ENCODE results near the gene AGPAT3.
A peak's percentile ranks its signal among the peaks of the same experiment; 100 is the strongest.

AGPAT3 gene

DNA sequence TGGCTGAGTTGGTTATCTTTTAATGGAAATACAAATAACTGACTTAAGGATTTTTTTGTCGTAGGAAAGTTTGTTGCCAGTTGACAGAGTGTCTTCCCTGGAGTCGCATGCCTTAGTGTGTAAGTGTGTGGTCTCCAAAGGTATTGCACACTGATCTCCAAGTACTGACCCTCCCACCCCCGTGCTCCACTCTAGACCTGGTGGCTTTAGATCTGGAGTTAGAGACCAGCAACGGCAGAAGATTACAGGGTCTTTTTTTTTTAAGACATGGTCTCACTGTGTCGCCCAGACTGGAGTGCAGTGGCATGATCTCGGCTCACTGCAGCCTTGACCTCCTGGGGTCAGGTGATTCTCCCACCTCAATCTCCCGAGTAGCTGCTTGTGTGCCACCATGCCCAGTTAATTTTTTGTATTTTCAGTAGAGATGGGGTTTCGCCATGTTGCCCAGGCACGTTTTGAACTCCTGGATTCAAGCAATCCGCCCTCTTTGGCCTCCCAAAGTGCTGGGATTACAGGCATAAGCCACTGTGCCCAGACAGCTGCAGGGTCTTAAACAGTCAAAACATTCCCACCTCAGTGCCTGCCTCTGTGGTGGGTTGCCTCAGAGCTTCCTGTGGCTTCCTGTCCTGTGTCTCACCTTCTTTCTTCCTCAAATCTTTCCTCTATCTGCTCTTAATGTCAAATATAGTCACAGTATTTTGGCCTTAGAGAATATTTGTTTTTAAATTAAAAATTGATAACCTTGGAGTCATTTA is 154.0 kb downstream of the AGPAT3 start:
- Histone ChIP-seq H3K9ac (ENCODE audit: low read length in 5 of 5) (no peak overlapping the region), H3K4me1 (ENCODE audit: control insufficient read depth in 5 of 5, insufficient read depth in 5 of 5, low read length in 5 of 5) (peaks cover 0 to 33% (median 22%) of the 10 kb centered on the region in 5 donors), H3K9me3 (ENCODE audit: control insufficient read depth in 5 of 5, low read length in 5 of 5) (no peaks in the 10 kb centered on the region), H3K27me3 (ENCODE audit: control insufficient read depth in 5 of 5, insufficient read depth in 4 of 5, low read length in 5 of 5) (no peaks in the 10 kb centered on the region), H3K4me3 (ENCODE audit: low read depth in 1 of 5, low read length in 5 of 5) (no peak overlapping the region), H3K36me3 (ENCODE audit: control insufficient read depth in 5 of 5, insufficient read depth in 5 of 5, low read length in 5 of 5) (no peaks in the 10 kb centered on the region), H3K27ac (ENCODE audit: low read depth, low read length) (no peak overlapping the region)

DNA sequence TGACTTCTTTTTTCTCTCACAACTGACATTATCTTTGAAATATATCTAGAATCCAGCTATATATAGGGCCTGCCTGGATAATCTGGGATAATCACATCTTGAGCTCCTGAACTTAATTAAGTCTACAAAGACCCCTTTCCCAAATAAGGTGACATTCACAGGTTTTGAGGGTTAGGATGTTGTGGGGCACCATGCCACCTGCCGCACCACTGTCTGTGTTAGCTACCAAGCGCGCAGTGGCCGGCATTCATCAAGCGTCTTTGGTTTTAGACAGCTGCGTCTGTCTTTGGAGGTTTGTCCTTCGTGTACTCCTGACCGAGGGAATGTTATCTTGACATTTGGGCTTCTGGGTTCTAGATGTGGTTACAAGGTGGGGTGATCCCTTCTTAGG is 154.5 kb downstream of the AGPAT3 start:
- H3K27me3 ChIP-seq (ENCODE audit: control insufficient read depth in 5 of 5, insufficient read depth in 4 of 5, low read length in 5 of 5): no peaks in the 10 kb centered on the region
- peaks cover 0 to 27% (median 20%) of the 10 kb centered on the region in 5 donors for H3K4me1 ChIP-seq (ENCODE audit: control insufficient read depth in 5 of 5, insufficient read depth in 5 of 5, low read length in 5 of 5)
- no peaks in the 10 kb centered on the region for H3K36me3 ChIP-seq (ENCODE audit: control insufficient read depth in 5 of 5, insufficient read depth in 5 of 5, low read length in 5 of 5)
- H3K27ac ChIP-seq (ENCODE audit: low read depth, low read length): no peak overlapping the region
- H3K9me3 ChIP-seq (ENCODE audit: control insufficient read depth in 5 of 5, low read length in 5 of 5): no peaks in the 10 kb centered on the region
- no peak overlapping the region for H3K4me3 ChIP-seq (ENCODE audit: low read depth in 1 of 5, low read length in 5 of 5)
- H3K9ac ChIP-seq (ENCODE audit: low read length in 5 of 5): no peak overlapping the region

DNA sequence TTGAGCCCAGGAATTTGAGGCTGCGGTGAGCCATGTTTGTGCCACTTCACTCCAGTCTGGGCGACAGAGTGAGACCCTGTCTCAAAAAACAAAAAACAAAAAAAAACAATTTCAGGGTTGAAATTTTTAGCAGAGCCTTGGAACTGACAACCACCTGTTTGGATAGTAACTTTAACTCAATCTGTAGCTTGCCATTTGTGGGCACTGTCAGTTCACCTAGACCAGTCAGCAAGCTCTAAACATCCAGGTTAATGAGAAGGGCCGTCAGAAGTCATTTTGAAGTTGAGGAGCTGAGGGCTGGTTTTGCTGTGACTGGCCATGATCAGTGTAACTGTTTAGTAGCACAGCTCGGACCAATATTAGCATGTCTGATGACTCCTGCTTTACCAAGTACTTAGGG is 155.5 kb downstream of the AGPAT3 start:
- H3K4me3 ChIP-seq (ENCODE audit: low read depth in 1 of 5, low read length in 5 of 5): no peak overlapping the region
- H3K27me3 ChIP-seq (ENCODE audit: control insufficient read depth in 5 of 5, insufficient read depth in 4 of 5, low read length in 5 of 5): no peaks in the 10 kb centered on the region
- H3K9ac ChIP-seq (ENCODE audit: low read length in 5 of 5): peak overlapping the region in 1 of 5 donors; percentile 12
- peaks cover 5 to 27% (median 25%) of the 10 kb centered on the region in 5 donors for H3K4me1 ChIP-seq (ENCODE audit: control insufficient read depth in 5 of 5, insufficient read depth in 5 of 5, low read length in 5 of 5)
- no peak overlapping the region for H3K27ac ChIP-seq (ENCODE audit: low read depth, low read length)
- no peaks in the 10 kb centered on the region for H3K9me3 ChIP-seq (ENCODE audit: control insufficient read depth in 5 of 5, low read length in 5 of 5)
- no peaks in the 10 kb centered on the region for H3K36me3 ChIP-seq (ENCODE audit: control insufficient read depth in 5 of 5, insufficient read depth in 5 of 5, low read length in 5 of 5)

DNA sequence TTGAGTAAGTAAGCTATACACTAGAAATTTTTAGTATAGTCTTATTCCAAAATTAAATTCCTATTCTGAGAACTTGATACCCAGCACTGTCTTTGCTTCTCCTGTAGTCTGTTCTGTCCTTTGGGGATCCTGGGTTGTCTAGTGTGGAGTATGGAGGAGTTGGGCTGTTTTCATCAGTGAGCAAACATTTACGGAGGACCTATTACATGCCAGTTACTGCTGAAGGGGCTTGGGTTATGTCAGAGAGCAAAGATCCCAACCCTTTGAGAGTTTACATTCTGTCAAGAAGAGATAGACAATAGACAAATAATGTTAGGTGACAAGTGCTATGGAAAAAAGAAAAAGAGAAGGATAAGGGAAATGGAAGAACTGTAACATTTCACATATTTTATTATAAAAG is 156.0 kb downstream of the AGPAT3 start:
- H3K9ac ChIP-seq (ENCODE audit: low read length in 5 of 5): peak overlapping the region in 1 of 5 donors; percentile 12
- no peak overlapping the region for H3K4me3 ChIP-seq (ENCODE audit: low read depth in 1 of 5, low read length in 5 of 5)
- no peak overlapping the region for H3K27ac ChIP-seq (ENCODE audit: low read depth, low read length)
- no peaks in the 10 kb centered on the region for H3K9me3 ChIP-seq (ENCODE audit: control insufficient read depth in 5 of 5, low read length in 5 of 5)
- no peaks in the 10 kb centered on the region for H3K27me3 ChIP-seq (ENCODE audit: control insufficient read depth in 5 of 5, insufficient read depth in 4 of 5, low read length in 5 of 5)
- H3K4me1 ChIP-seq (ENCODE audit: control insufficient read depth in 5 of 5, insufficient read depth in 5 of 5, low read length in 5 of 5): peaks cover 5 to 27% (median 25%) of the 10 kb centered on the region in 5 donors
- H3K36me3 ChIP-seq (ENCODE audit: control insufficient read depth in 5 of 5, insufficient read depth in 5 of 5, low read length in 5 of 5): no peaks in the 10 kb centered on the region

DNA sequence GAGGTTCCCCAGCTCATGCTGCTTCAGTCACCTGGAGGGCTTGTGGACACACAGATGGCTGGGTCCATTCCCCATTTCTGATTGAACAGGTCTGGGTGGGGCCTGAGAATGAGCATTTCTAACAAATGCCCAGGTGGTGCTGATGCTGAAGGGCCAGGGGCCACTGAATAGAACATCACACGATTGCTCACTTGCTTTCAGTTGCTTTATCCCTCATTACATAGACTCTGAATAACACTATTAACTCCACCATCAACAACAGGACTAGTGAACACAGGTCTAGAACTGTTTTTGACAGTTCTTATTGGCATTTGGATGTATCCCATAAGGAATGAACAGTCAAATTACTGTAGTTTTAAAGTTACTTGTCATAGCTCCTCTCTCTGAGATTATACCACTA is 159.2 kb downstream of the AGPAT3 start:
- Histone ChIP-seq H3K27ac (ENCODE audit: low read depth, low read length) (no peak overlapping the region), H3K27me3 (ENCODE audit: control insufficient read depth in 5 of 5, insufficient read depth in 4 of 5, low read length in 5 of 5) (no peaks in the 10 kb centered on the region), H3K9me3 (ENCODE audit: control insufficient read depth in 5 of 5, low read length in 5 of 5) (no peaks in the 10 kb centered on the region), H3K9ac (ENCODE audit: low read length in 5 of 5) (no peak overlapping the region), H3K4me3 (ENCODE audit: low read depth in 1 of 5, low read length in 5 of 5) (no peak overlapping the region), H3K4me1 (ENCODE audit: control insufficient read depth in 5 of 5, insufficient read depth in 5 of 5, low read length in 5 of 5) (peaks cover 5 to 28% (median 21%) of the 10 kb centered on the region in 5 donors), H3K36me3 (ENCODE audit: control insufficient read depth in 5 of 5, insufficient read depth in 5 of 5, low read length in 5 of 5) (no peaks in the 10 kb centered on the region)

DNA sequence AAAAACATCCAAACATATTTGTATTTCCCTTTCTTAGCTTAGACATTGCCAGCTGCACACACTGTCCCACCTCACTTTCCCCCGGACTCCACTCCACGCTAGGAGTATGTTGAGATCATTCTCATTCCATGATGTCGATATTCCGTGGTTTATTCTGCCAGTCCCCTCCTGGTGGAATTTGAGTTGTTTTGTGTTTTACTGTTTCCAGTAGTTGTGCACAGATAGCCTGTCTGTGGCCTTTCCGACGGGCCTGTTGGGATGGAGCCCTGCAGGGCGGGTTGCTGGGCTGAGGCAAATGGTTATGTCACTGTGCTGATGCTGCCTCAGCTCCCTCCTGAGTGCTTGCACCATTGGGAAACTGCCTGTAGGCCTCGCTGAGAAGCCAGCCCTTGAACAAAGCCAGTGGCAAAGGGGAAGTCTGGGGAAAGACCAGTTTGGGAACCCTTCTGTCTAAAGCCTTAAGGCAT is 159.9 kb downstream of the AGPAT3 start:
- H3K4me3 ChIP-seq (ENCODE audit: low read depth in 1 of 5, low read length in 5 of 5): no peak overlapping the region
- peak overlapping the region; percentile 66 for H3K27ac ChIP-seq (ENCODE audit: low read depth, low read length)
- H3K36me3 ChIP-seq (ENCODE audit: control insufficient read depth in 5 of 5, insufficient read depth in 5 of 5, low read length in 5 of 5): no peaks in the 10 kb centered on the region
- peak overlapping the region in 2 of 5 donors; percentile 16 to 18 for H3K9ac ChIP-seq (ENCODE audit: low read length in 5 of 5)
- no peaks in the 10 kb centered on the region for H3K9me3 ChIP-seq (ENCODE audit: control insufficient read depth in 5 of 5, low read length in 5 of 5)
- H3K4me1 ChIP-seq (ENCODE audit: control insufficient read depth in 5 of 5, insufficient read depth in 5 of 5, low read length in 5 of 5): peaks cover 5 to 31% (median 21%) of the 10 kb centered on the region in 5 donors
- no peaks in the 10 kb centered on the region for H3K27me3 ChIP-seq (ENCODE audit: control insufficient read depth in 5 of 5, insufficient read depth in 4 of 5, low read length in 5 of 5)

DNA sequence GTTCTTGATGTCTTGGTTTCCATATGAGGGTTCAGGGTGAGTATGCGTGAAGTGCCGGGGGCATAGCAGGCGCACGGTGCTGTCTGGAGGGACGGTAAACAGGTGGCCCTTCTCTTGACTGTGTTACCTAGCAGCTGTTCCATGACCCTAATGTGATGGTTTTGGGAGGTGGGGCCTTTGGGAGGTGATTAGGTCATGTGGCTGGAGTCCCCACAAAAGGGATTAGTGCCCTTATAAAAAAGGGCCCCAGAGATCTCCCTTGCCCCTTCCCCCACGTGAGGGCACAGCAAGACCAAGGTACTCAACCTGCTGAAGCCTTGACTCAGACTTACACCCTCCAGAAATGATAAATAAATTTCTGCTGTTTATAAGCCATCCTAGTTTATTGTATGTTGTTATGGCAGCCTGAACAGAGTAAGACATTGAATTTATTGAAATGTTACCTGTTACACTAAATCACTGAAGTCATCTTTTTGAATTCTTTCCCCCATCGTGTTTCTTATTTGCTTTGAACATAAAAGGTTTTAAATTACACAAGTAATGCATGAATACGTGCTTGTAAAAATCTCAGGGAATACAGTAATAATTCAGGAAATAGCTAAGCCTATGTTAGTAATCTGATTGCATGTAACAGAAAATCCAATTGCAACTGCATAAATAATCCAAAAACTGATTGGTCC is 162.7 kb downstream of the AGPAT3 start:
- Histone ChIP-seq H3K9ac (ENCODE audit: low read length in 5 of 5) (no peak overlapping the region), H3K27ac (ENCODE audit: low read depth, low read length) (no peak overlapping the region), H3K4me3 (ENCODE audit: low read depth in 1 of 5, low read length in 5 of 5) (no peak overlapping the region), H3K9me3 (ENCODE audit: control insufficient read depth in 5 of 5, low read length in 5 of 5) (no peaks in the 10 kb centered on the region), H3K4me1 (ENCODE audit: control insufficient read depth in 5 of 5, insufficient read depth in 5 of 5, low read length in 5 of 5) (peaks cover 5 to 26% (median 22%) of the 10 kb centered on the region in 5 donors), H3K36me3 (ENCODE audit: control insufficient read depth in 5 of 5, insufficient read depth in 5 of 5, low read length in 5 of 5) (peaks cover 1 to 6% (median 3%) of the 10 kb centered on the region in 5 donors), H3K27me3 (ENCODE audit: control insufficient read depth in 5 of 5, insufficient read depth in 4 of 5, low read length in 5 of 5) (no peaks in the 10 kb centered on the region)

DNA sequence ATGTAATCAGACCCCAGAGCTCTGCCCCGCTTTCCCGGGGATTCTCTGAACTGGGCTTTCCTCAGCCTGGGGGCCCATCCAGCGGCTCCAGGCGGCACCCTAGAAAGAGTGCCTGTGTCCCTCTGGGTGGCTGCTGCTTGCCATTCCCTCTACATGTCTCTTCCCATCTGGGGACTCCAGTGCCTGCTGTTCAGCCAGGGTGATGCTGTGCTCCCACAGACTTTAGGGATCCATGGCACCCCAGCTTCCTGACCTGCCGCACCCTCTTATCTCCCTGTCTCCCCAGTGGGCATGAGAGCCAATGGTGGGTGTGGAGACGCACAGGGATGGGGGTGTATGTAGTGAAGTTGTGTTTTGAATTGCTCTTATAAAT is 163.2 kb downstream of the AGPAT3 start:
- H3K4me3 ChIP-seq (ENCODE audit: low read depth in 1 of 5, low read length in 5 of 5): no peak overlapping the region
- H3K9me3 ChIP-seq (ENCODE audit: control insufficient read depth in 5 of 5, low read length in 5 of 5): no peaks in the 10 kb centered on the region
- H3K27me3 ChIP-seq (ENCODE audit: control insufficient read depth in 5 of 5, insufficient read depth in 4 of 5, low read length in 5 of 5): no peaks in the 10 kb centered on the region
- no peak overlapping the region for H3K27ac ChIP-seq (ENCODE audit: low read depth, low read length)
- no peak overlapping the region for H3K9ac ChIP-seq (ENCODE audit: low read length in 5 of 5)
- H3K36me3 ChIP-seq (ENCODE audit: control insufficient read depth in 5 of 5, insufficient read depth in 5 of 5, low read length in 5 of 5): peaks cover 2 to 10% (median 8%) of the 10 kb centered on the region in 5 donors
- H3K4me1 ChIP-seq (ENCODE audit: control insufficient read depth in 5 of 5, insufficient read depth in 5 of 5, low read length in 5 of 5): peaks cover 5 to 26% (median 22%) of the 10 kb centered on the region in 5 donors

DNA sequence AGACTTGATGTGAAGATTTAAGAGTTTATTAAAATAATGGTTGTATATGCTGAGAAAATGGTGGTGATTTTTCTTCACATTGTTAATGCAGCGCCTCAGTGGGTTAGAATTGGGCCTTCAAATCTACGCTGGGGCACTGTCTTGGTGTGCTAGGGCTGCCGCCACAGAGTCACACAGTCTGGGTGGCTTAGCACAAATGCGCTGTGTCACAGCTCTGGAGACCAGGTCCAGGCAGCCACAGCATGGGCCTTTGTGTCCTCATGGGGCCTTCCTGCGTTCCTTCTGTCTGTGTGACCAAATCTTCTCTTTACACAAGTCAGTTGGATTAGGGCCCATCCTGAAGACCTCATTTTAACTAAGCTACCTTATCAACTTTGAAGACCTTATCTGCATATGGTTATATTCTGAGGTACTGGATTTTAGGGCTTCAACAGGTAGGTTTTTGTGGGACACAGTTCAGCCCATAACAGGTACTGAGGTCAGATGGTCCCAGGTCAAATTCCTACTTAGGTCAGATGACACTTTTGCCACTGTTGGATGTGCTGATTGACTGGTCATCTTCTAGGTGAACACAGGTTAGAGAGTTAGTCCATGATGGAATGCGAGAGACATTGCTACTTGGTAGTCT is 164.6 kb downstream of the AGPAT3 start:
- H3K4me1 ChIP-seq (ENCODE audit: control insufficient read depth in 5 of 5, insufficient read depth in 5 of 5, low read length in 5 of 5): peaks cover 5 to 23% (median 20%) of the 10 kb centered on the region in 5 donors
- no peak overlapping the region for H3K4me3 ChIP-seq (ENCODE audit: low read depth in 1 of 5, low read length in 5 of 5)
- H3K27me3 ChIP-seq (ENCODE audit: control insufficient read depth in 5 of 5, insufficient read depth in 4 of 5, low read length in 5 of 5): no peaks in the 10 kb centered on the region
- H3K27ac ChIP-seq (ENCODE audit: low read depth, low read length): no peak overlapping the region
- H3K36me3 ChIP-seq (ENCODE audit: control insufficient read depth in 5 of 5, insufficient read depth in 5 of 5, low read length in 5 of 5): peaks cover 5 to 19% (median 12%) of the 10 kb centered on the region in 5 donors
- H3K9me3 ChIP-seq (ENCODE audit: control insufficient read depth in 5 of 5, low read length in 5 of 5): no peaks in the 10 kb centered on the region
- no peak overlapping the region for H3K9ac ChIP-seq (ENCODE audit: low read length in 5 of 5)

DNA sequence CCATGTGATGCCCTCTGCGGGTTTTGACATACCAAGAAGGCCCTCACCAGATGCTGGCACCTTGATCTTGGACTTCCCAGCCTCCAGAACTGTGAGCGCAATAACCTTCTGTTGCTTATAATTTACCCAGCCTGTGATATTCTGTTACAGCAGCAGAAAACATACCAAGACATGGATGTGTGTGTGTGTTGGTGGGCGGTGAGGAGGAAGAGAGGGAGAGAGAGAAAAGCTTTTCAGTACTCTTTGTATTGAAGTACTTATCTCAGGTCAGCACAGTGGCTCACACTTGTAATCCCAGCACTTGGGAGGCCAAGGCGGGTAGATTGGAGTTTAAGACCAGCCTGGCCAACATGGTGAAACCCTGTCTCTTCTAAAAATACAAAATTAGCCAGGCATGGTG is 170.2 kb downstream of the AGPAT3 start:
- Histone ChIP-seq H3K4me3 (ENCODE audit: low read depth in 1 of 5, low read length in 5 of 5) (no peak overlapping the region), H3K27ac (ENCODE audit: low read depth, low read length) (no peak overlapping the region), H3K4me1 (ENCODE audit: control insufficient read depth in 5 of 5, insufficient read depth in 5 of 5, low read length in 5 of 5) (no peaks in the 10 kb centered on the region), H3K27me3 (ENCODE audit: control insufficient read depth in 5 of 5, insufficient read depth in 4 of 5, low read length in 5 of 5) (no peaks in the 10 kb centered on the region), H3K9ac (ENCODE audit: low read length in 5 of 5) (no peak overlapping the region), H3K9me3 (ENCODE audit: control insufficient read depth in 5 of 5, low read length in 5 of 5) (no peaks in the 10 kb centered on the region), H3K36me3 (ENCODE audit: control insufficient read depth in 5 of 5, insufficient read depth in 5 of 5, low read length in 5 of 5) (peaks cover 19 to 63% (median 45%) of the 10 kb centered on the region in 5 donors)

Measured in subcutaneous abdominal adipose tissue (tissue), 5 donors.